GM19240 (cell line): ENCODE data around the gene FAM83G.
"Not testable (repeated sequence)": the region's sequence is repeated elsewhere in the genome, so short reads cannot be mapped to it uniquely, and the experiment has no call there.

ENCODE experiments used
- DNase-seq: peaks from one replicate; pipeline ENCODE4 v3.0.0; 2011; ENCODE audit warnings: low spot score; ENCODE audit not compliant: insufficient read length

Gene FAM83G

GRCh38 chr17:18951941-18952842, 52.4 kb downstream of the FAM83G start, which contains the start of gene SLC5A10:
TSS of gene SLC5A10 (plus strand) at chr17:18952165. CDS start at chr17:18952206, 41 bp downstream.
- DNase-seq = no peak

GRCh38 chr17:18950944-18951905, 53.3 kb downstream of the FAM83G start:
- no peak for DNase-seq

GRCh38 chr17:18950346-18950745, 54.2 kb downstream of the FAM83G start:
- no peak for DNase-seq

- DNase-seq = no peak
These were observed 55.0 kb downstream of the FAM83G start for GRCh38 chr17:18949566-18949965.

DNA sequence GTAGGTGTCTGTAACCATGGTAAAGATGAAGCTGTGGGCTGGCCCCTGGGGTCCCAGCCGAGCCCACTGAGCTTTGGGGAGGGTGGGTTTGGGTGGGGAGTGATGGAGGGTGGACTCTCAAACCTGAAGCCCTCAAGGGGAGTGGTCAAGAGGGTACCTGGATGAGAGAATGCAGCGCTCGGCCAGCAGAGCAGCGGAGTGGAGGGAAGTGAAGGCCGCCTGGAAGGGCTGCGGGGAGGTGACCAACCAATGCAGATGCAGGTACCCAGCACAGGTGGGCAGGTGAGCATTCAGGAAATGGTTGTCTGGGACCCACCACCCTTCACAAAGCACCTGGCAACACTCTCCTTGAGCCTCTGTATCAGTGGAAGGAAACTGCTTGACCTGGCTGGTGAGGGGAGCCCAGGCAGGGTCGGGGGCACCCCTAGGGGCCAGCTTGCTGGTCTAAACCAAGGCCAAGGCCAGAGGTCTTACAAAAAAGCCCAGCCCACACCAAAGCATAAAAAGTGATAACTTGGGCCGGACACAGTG, 56.0 kb downstream of the FAM83G start:
- DNase-seq = no peak

- DNase-seq = no peak
These were observed 56.7 kb downstream of the FAM83G start for GRCh38 chr17:18947866-18948265.

- DNase-seq = no peak
These were observed 58.0 kb downstream of the FAM83G start for GRCh38 chr17:18946536-18946935.

DNA sequence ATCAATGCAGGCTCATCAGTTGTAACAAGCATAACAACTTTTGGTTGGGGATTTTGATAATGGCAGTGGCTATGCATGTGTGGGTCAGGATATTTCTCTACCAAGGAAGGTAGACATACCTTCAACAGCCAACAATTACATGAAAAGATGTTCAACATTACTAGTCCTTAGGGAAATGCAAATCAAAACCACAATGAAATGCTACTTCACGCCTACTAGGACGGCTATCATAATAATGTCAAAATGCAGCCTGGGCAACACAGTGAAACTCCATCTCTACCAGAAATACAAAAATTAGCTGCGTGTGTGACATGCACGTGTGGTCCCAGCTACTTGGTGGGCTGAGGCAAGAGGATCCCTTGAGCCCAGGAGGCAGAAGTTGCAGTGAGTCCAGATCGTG, 59.9 kb downstream of the FAM83G start:
- no peak for DNase-seq

DNA sequence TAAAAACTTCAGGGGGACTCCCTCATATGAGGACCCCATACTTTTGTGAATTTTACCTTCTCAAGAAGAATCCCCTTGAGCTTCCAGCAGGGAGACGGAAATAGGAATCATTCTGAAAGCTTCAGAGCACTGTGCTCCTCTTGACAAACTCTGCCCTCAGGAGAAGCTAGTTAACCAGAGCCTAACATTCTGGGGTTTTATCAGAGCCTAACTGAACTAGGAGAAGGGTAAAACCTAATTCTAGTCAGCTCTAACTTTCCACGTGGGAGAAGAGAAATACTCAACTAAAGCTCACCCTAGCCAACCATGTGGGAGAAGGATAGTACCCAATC, 65.9 kb downstream of the FAM83G start:
- DNase-seq = no peak

DNA sequence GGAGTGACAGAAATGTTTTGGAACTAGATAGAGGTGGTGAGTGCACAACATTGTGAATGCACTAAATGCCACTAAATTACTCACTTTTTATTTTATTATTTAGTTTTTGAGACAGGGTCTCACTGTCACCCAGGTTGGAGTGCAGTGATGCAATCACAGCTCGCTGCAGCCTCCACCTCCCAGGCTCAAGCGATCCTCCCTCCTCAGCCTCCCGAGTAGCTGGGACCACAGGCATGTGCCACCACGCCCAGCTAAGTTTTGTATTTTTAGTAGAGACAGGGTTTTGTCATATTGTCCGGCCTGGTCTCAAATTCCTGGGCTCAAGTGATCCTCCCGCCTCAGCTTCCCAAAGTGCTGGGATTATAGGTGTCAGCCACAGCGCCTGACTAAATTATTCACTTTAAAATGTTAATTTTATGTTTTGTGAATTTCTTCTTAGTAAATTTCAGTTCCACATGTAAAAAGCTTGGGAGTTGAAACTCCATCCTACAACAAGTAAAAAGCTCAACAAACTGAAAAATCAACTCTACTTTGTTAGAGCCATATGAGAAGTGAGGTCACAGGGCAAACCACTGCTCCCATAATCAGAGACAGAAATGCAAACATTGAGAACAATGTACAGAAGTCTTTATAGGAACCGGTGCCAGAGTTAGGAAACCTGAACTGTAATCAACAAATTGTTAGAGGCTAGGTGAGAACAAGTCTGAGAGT, 66.4 kb downstream of the FAM83G start:
- no peak for DNase-seq

- no peak for DNase-seq
These were observed 71.2 kb downstream of the FAM83G start for GRCh38 chr17:18933102-18934058.

DNA sequence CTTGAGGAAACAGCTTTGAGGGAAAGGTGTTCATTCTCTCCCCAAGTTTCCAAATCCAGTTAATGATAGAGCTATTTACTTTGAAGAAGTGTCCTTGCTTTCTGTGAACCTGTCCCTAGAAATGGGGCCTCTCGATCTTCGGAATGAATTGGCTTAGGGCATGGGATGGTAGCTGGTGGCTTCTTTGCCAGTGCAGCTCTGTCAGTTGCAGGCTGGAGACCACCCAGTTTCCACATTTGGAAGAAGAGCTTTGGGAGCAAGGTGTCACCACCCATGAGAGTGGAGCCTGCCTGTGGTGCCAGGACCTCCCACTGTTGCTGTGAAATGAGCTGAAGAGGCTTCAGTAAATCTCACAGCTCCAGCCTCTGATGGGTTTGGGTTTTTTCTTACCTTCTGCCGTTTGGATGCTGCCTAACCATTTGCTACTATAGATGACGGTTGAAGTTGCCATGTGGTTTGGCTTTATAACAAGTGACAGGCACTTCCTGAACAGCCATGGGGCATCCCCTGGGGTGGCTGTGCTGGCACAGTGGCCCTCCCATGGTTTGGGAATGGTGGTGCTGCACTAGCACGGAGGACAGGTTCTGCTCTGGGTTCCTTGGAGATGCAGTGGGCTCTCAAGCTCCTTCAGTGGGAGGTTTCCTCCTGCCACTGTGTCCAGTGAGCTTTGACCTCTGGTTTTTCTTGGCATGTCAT, 72.1 kb downstream of the FAM83G start:
- DNase-seq = no peak

GRCh38 chr17:18928628-18929125, 75.9 kb downstream of the FAM83G start:
- DNase-seq = no peak

DNA sequence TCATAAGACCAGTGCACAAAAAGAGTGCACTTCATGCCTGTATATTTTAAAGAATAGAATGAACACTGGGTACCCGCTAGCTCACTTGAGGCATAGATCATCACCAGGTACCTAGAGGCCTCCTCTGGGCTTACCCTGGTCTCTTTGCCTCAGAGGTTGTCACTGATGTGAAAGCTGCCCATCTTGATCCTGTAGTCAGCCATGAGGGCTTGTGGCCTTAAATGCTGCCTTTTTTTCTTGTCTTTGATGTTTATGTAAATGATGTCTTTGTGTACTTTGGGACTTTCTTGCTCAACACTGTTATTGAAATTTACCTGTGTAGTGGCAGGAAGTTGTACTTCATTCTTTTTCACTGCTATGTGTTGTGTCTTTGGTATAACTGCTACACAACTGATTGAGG, 79.4 kb downstream of the FAM83G start:
- no peak for DNase-seq

DNA sequence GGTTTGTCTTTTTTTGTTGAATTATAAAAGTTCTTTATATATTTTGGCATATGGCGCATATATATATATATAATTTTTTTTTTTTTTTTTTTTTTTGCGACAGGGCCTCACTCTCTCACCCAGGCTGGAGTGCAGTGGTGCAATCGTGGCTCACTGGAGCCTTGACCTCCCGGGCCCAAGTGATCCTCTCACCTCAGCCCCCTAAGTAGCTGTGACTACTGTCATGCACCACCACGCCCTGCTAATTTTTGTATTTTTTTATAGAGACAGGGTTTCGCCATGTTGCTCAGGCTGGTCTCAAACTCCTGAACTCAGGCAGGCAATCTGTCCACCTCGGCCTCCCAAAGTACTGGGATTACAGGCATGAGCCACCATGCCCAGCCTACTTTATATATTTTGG, 82.0 kb downstream of the FAM83G start:
- DNase-seq = not testable (repeated sequence)

DNA sequence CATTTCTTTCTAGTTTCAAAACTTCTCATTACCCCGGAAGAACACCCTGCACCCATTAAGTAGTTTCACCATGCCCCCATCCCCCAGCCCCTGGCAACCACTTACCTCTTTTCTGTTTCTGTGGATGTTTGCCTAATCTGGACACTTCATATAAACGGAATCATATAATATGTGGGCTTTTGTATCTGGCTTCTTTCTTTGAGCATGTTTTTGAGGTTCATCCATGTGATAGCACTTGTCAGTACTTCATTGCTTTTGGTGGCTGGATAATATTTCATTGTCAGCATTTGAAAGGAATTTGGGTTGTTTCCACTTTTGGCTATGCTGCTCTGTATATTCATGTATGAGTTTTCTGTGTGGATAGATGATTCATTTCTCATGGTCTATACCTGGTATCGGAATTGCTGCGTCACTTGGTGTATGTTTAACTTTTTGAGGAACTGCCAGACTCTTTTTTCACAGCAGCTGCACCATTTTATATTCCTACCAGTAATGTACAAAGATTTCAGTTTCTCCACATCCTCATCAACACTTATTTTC, 82.6 kb downstream of the FAM83G start:
- no peak for DNase-seq

- DNase-seq = no peak
These were observed 83.1 kb downstream of the FAM83G start for GRCh38 chr17:18921485-18921884.

GRCh38 chr17:18920911-18921441, 83.6 kb downstream of the FAM83G start:
- no peak for DNase-seq

GRCh38 chr17:18919963-18920362, 84.6 kb downstream of the FAM83G start:
- no peak for DNase-seq
